Vagina (tissue), 2 donors: ENCODE measurements around the gene AP2B1. TPM values are rescaled to one million over a fixed set of nuclear protein-coding genes. Genes with fewer than 3 reads are reported as not detected.

ENCODE experiments used
- DNase-seq, 2 donors: peaks; one replicate each; pipeline ENCODE4 v3.0.0-alpha.2; 2017; ENCODE audit errors: extremely low spot score in 2 of 2
- H3K27ac ChIP-seq: fragments of 200-600 bp; sonication (generic); one replicate; pipeline ENCODE4 v1.5.1; 2019
- H3K27me3 ChIP-seq: fragments of 200-600 bp; sonication (generic); one replicate; pipeline ENCODE4 v1.5.1; 2019
- H3K36me3 ChIP-seq, 2 donors: fragments of 200-600 bp; sonication (generic); one replicate each; pipeline ENCODE4 v1.5.1; 2017 to 2019
- H3K4me1 ChIP-seq: fragments of 200-600 bp; sonication (generic); one replicate; pipeline ENCODE4 v1.5.1; 2019
- H3K4me3 ChIP-seq, 2 donors: fragments of 200-600 bp; sonication (generic); 1 replicate in 1 of 2; 2 replicates in 1 of 2; pipeline ENCODE4 v1.5.1; 2016 to 2019
- H3K9me3 ChIP-seq: fragments of 200-600 bp; sonication (generic); one replicate; pipeline ENCODE4 v1.5.1; 2019
- CTCF ChIP-seq, 3 experiments: fragments of 450-650 bp in 2 of 3; fragments of 200-600 bp in 1 of 3; sonication (generic) in 1 of 3; IDR thresholded peaks; one replicate each; pipeline ENCODE4 v1.5.1; 2017 to 2019; ENCODE audit warnings: antibody characterized with exemption in 3 of 3, mild to moderate bottlenecking in 2 of 3, moderate library complexity in 2 of 3
- POLR2A ChIP-seq, 2 donors: fragments of 450-650 bp; IDR thresholded peaks; one replicate each; pipeline ENCODE4 v1.6.1; 2017; ENCODE audit warnings: antibody characterized with exemption in 2 of 2, mild to moderate bottlenecking in 2 of 2, moderate library complexity in 2 of 2
- POLR2AphosphoS5 ChIP-seq, 2 donors: sonication (generic); formaldehyde crosslinking; IDR thresholded peaks; one replicate each; pipeline ENCODE4 v1.9.0; 2017; ENCODE audit warnings: antibody characterized with exemption in 2 of 2, mild to moderate bottlenecking in 2 of 2, low read depth in 1 of 2; ENCODE audit not compliant: insufficient read depth in 1 of 2
- intact Hi-C: fragments of 100-400 bp; cut with DNase I; formaldehyde crosslinking; loops from one replicate; pipeline ENCODE4 v1.15.1; 2023
- total RNA-seq: library from RNA; depleted of rRNA; stranded (reverse); fragments of >200 nt; gene quantifications from one replicate; pipeline ENCODE4 v1.2.3, GENCODE V29; 2016

AP2B1 gene
- total RNA-seq, 1 donor from 2014 or later = 62.1 TPM

GRCh38 chr17:35705705-35706104 lies 118.6 kb downstream of the AP2B1 start:
- no peak for DNase-seq
- H3K27me3 ChIP-seq = no peaks in the 10 kb centered on the region
- TF ChIP-seq POLR2A (IDR thresholded peaks at IDR 0.05) = no peak
- TF ChIP-seq POLR2AphosphoS5 (IDR thresholded peaks at IDR 0.05; ENCODE audit: insufficient read depth in 1 of 2, low read depth in 1 of 2) = no peak
- no peak for TF ChIP-seq CTCF (IDR thresholded peaks at IDR 0.05)
- intact Hi-C loops = no loop called here
- peaks cover 0 to 7% of the 10 kb centered on the region in 2 donors for H3K36me3 ChIP-seq
- H3K27ac ChIP-seq = no peak overlapping the region
- H3K4me1 ChIP-seq = no peaks in the 10 kb centered on the region
- H3K4me3 ChIP-seq = no peak overlapping the region
- no peaks in the 10 kb centered on the region for H3K9me3 ChIP-seq

DNA sequence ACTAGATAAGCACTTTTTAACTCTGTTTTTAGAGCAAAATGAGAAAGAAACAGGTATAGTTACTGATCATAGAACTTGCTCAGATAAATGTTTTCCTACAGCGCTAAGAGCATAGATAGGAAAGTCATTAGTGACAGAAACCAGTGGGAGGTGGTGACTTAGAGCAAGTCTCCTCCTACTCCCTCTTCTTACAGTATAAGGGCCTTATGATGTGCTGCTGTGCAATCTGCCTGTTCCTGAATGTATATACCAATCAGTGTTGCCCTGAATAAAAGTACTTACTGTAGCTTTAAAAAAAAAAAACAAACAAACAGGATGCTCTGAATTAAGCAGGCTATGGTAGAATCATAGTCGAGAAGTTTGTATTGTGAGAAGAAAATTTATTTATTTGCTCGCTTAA lies 121.0 kb downstream of the AP2B1 start:
- no peak overlapping the region for H3K27ac ChIP-seq
- no peaks in the 10 kb centered on the region for H3K27me3 ChIP-seq
- peaks cover 0 to 18% of the 10 kb centered on the region in 2 donors for H3K36me3 ChIP-seq
- TF ChIP-seq POLR2AphosphoS5 (IDR thresholded peaks at IDR 0.05; ENCODE audit: insufficient read depth in 1 of 2, low read depth in 1 of 2) (no peak), CTCF (IDR thresholded peaks at IDR 0.05) (no peak), POLR2A (IDR thresholded peaks at IDR 0.05) (no peak)
- H3K4me3 ChIP-seq = no peak overlapping the region
- DNase-seq = no peak
- intact Hi-C loops = no loop called here
- no peaks in the 10 kb centered on the region for H3K9me3 ChIP-seq
- H3K4me1 ChIP-seq = peaks cover 14% of the 10 kb centered on the region

- H3K4me1 ChIP-seq = peaks cover 18% of the 10 kb centered on the region
- intact Hi-C loops = no loop called here
- no peak overlapping the region for H3K4me3 ChIP-seq
- no peak for DNase-seq
- H3K27ac ChIP-seq = no peak overlapping the region
- no peaks in the 10 kb centered on the region for H3K27me3 ChIP-seq
- no peak for TF ChIP-seq CTCF (IDR thresholded peaks at IDR 0.05)
- no peak for TF ChIP-seq POLR2AphosphoS5 (IDR thresholded peaks at IDR 0.05; ENCODE audit: insufficient read depth in 1 of 2, low read depth in 1 of 2)
- TF ChIP-seq POLR2A (IDR thresholded peaks at IDR 0.05) = no peak
- H3K36me3 ChIP-seq = peaks cover 0 to 18% of the 10 kb centered on the region in 2 donors
- no peaks in the 10 kb centered on the region for H3K9me3 ChIP-seq
Observed at GRCh38 chr17:35708951-35709350, 121.8 kb downstream of the AP2B1 start.

DNA sequence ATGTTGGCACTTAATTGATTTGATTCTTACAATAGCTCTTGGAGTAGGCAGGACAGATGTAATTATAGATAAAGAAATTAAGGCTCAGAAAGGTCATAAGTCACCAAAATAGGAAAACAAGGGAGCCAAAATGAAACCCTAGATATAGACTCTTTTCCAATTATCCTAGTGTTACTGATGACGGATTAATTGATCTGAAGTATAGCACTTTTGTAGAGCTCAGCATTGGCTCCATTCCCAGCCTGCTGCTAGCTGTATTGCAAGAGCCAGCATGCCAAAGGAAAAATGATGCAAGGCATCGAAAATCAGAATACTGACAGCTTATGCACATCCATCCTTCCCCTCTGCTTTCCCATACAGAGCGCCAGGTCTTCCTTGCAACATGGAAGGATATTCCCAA lies 122.8 kb downstream of the AP2B1 start:
- H3K36me3 ChIP-seq = peaks cover 0 to 18% of the 10 kb centered on the region in 2 donors
- intact Hi-C loops = no loop called here
- peaks cover 18% of the 10 kb centered on the region for H3K4me1 ChIP-seq

More for the DNA sequence above, 122.8 kb downstream of the AP2B1 start:
- H3K27me3 ChIP-seq = no peaks in the 10 kb centered on the region
- no peak overlapping the region for H3K4me3 ChIP-seq
- H3K27ac ChIP-seq = no peak overlapping the region
- TF ChIP-seq POLR2AphosphoS5 (IDR thresholded peaks at IDR 0.05; ENCODE audit: insufficient read depth in 1 of 2, low read depth in 1 of 2) (no peak), CTCF (IDR thresholded peaks at IDR 0.05) (no peak), POLR2A (IDR thresholded peaks at IDR 0.05) (no peak)
- no peaks in the 10 kb centered on the region for H3K9me3 ChIP-seq
- DNase-seq = no peak
